ENCODE results near the gene UBE2G1. TPM values are rescaled to one million over a fixed set of nuclear protein-coding genes. Genes with fewer than 3 reads are reported as not detected.

Gene UBE2G1
- total RNA-seq, 1 donor from 2014 or later, result 88.5 TPM

- Mint-ChIP-seq H3K4me1 (no peaks in the 10 kb centered on the region), H3K4me3 (no peak overlapping the region), H3K27me3 (ENCODE audit: insufficient read depth, low read depth) (peaks cover 2% of the 10 kb centered on the region), H3K36me3 (peaks cover 16% of the 10 kb centered on the region), H3K9me3 (no peaks in the 10 kb centered on the region), H3K27ac (no peak overlapping the region)
- Histone ChIP-seq H3K9ac (no peak overlapping the region), H3K79me2 (ENCODE audit: low read depth) (peaks cover 66% of the 10 kb centered on the region), H3K4me3 (no peak overlapping the region), H3F3A (ENCODE audit: low read depth) (no peaks in the 10 kb centered on the region), H2AFZ (replicated peaks) (no peak overlapping the region), H3K4me1 (no peaks in the 10 kb centered on the region), H3K27me3 (no peaks in the 10 kb centered on the region), H3K27ac (no peak overlapping the region), H3K9me3 (ENCODE audit: low read depth) (no peaks in the 10 kb centered on the region), H3K4me2 (no peak overlapping the region), H4K20me1 (ENCODE audit: low read depth) (peaks cover 7% of the 10 kb centered on the region), H3K36me3 (no peaks in the 10 kb centered on the region)
- DNase-seq (ENCODE audit: low spot score), result no peak
- TF ChIP-seq EZH2phosphoT487 (IDR thresholded peaks at IDR 0.05) (no peak), EZH2 (IDR thresholded peaks at IDR 0.05) (no peak), CTCF (IDR thresholded peaks at IDR 0.05) (no peak)
Observed at GRCh38 chr17:4297351-4297750, 69.1 kb downstream of the UBE2G1 start.

- Histone ChIP-seq H3K36me3 (no peaks in the 10 kb centered on the region), H4K20me1 (ENCODE audit: low read depth) (peaks cover 7% of the 10 kb centered on the region), H3K4me2 (no peak overlapping the region), H3K9ac (no peak overlapping the region), H3K27me3 (no peaks in the 10 kb centered on the region), H2AFZ (replicated peaks) (no peak overlapping the region), H3K9me3 (ENCODE audit: low read depth) (no peaks in the 10 kb centered on the region), H3K4me1 (no peaks in the 10 kb centered on the region), H3F3A (ENCODE audit: low read depth) (no peaks in the 10 kb centered on the region), H3K79me2 (ENCODE audit: low read depth) (peaks cover 55% of the 10 kb centered on the region), H3K27ac (no peak overlapping the region), H3K4me3 (no peak overlapping the region)
- H3K27me3 Mint-ChIP-seq (ENCODE audit: insufficient read depth, low read depth), result peaks cover 2% of the 10 kb centered on the region
- H3K4me1 Mint-ChIP-seq, result no peaks in the 10 kb centered on the region
- H3K4me3 Mint-ChIP-seq, result no peak overlapping the region
- no peak for DNase-seq (ENCODE audit: low spot score)
- H3K36me3 Mint-ChIP-seq, result peaks cover 6% of the 10 kb centered on the region
- H3K9me3 Mint-ChIP-seq, result no peaks in the 10 kb centered on the region
- H3K27ac Mint-ChIP-seq, result no peak overlapping the region
- no peak for TF ChIP-seq EZH2 (IDR thresholded peaks at IDR 0.05)
- TF ChIP-seq CTCF (IDR thresholded peaks at IDR 0.05), result no peak
- TF ChIP-seq EZH2phosphoT487 (IDR thresholded peaks at IDR 0.05), result no peak
Observed at GRCh38 chr17:4295686-4296085, 70.8 kb downstream of the UBE2G1 start.

- Histone ChIP-seq H3K36me3 (peaks cover 3% of the 10 kb centered on the region), H3K9ac (no peak overlapping the region), H3K4me2 (no peak overlapping the region), H3F3A (ENCODE audit: low read depth) (no peaks in the 10 kb centered on the region), H3K79me2 (ENCODE audit: low read depth) (peaks cover 35% of the 10 kb centered on the region), H3K4me1 (no peaks in the 10 kb centered on the region), H4K20me1 (ENCODE audit: low read depth) (peaks cover 7% of the 10 kb centered on the region), H3K4me3 (no peak overlapping the region), H3K9me3 (ENCODE audit: low read depth) (no peaks in the 10 kb centered on the region), H3K27me3 (no peaks in the 10 kb centered on the region), H2AFZ (replicated peaks) (no peak overlapping the region), H3K27ac (no peak overlapping the region)
- TF ChIP-seq CTCF (IDR thresholded peaks at IDR 0.05), result no peak
- no peak for TF ChIP-seq EZH2phosphoT487 (IDR thresholded peaks at IDR 0.05)
- no peak for TF ChIP-seq EZH2 (IDR thresholded peaks at IDR 0.05)
- no peak for DNase-seq (ENCODE audit: low spot score)
- no peaks in the 10 kb centered on the region for H3K27me3 Mint-ChIP-seq (ENCODE audit: insufficient read depth, low read depth)
- H3K4me1 Mint-ChIP-seq, result no peaks in the 10 kb centered on the region
- no peak overlapping the region for H3K27ac Mint-ChIP-seq
- H3K9me3 Mint-ChIP-seq, result no peaks in the 10 kb centered on the region
- H3K36me3 Mint-ChIP-seq, result peaks cover 6% of the 10 kb centered on the region
- H3K4me3 Mint-ChIP-seq, result no peak overlapping the region
Observed at GRCh38 chr17:4293572-4293971, 72.9 kb downstream of the UBE2G1 start.

Data from neural progenitor cell (in vitro differentiated cells).